G401.6 (cell line): Measurements from ENCODE around the gene KLK10.

ENCODE experiments used
- FAIRE-seq: peaks from 2 replicates; lab custom pipeline; 2012; peaks lifted over from hg19 to GRCh38; lab: Jason Lieb, UNC

The KLK10 gene

DNA sequence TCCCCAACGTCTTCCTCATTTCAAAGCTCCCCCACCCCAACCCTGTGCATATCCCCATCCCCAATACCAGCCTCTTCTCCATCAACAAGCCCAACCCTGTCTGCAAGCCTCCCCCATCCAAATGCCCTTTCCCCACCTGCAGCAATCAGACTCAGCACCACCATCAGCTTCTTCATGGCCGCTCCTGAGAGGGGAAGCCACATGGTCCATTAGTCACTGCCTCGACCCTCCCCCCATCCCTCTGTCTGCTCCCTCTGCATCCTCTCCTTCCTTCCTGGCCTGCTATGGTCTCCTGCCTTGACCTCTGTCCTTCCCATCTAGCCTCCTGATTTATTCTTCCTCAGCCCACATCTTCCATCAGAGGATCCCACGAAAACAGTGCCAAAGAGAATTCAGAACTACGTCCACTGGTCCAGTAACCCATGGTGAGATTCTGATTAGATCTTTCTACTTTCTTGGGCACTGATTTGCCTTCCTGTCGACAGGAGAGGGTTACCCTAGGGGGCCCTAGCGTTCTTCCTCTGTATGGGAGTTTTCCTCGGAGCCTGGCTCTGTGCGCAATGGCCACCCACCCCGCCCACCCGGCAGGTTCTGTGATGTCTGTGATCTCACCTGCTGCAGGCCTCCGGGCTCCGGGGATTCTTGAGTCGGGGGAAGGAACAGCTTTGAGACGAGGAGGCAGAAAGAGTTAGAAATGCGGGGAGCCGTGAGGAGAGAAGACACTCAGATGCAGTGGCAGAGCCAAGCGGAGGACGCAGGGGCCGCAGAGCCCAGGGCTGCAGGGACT, 51.4 kb downstream of the KLK10 start:
- FAIRE-seq: no peak

GRCh38 chr19:50964266-50964665, 55.2 kb downstream of the KLK10 start:
- FAIRE-seq: no peak

GRCh38 chr19:50963381-50963780, 56.1 kb downstream of the KLK10 start:
- FAIRE-seq: no peak
